NCI-H1930 (cell line): Measurements from ENCODE around the gene ATP6V0D1.
"Not testable (repeated sequence)": the region's sequence is repeated elsewhere in the genome, so short reads cannot be mapped to it uniquely, and the experiment has no call there.

Experiments used
- DNase-seq, 2 experiments: peaks; one replicate each; lab custom pipeline; 2025; lab: John Stamatoyannopoulos, UW

The ATP6V0D1 gene

DNA sequence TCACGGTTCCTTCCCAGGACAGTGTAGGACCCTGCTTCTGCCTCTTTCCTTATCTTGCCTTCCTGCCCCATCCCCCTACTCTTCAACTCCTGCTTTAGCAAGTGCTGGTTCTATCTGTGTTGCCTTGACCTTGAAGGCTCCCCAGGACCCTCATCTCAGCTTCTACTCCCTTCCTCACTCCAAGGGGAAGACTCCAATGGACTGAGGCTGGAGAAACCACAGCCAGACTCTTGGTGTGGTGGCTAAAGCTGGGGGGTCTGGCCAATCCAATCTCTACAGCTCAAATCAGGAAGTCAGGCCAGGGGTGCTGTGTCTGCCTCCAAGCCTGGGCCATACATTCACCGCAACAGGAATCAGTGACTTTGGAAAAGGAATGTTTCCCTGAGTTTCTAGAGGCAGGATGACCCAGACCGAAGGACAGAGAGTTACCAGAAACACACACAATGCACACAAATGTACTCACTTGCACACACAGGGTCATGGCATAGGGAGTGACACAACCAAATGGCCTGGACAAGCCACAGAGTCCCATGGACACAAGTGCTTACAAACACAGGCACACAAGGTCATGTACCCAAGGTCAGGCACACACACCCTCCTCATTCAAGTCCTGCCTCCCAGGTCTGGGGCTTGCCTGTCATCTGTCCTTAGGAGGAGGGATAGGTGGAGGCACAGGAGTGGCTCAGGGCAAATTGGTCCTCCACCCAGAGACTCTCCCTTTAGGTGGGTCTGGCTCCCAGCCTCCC is 51.7 kb downstream of the ATP6V0D1 start:
- no peak for DNase-seq

DNA sequence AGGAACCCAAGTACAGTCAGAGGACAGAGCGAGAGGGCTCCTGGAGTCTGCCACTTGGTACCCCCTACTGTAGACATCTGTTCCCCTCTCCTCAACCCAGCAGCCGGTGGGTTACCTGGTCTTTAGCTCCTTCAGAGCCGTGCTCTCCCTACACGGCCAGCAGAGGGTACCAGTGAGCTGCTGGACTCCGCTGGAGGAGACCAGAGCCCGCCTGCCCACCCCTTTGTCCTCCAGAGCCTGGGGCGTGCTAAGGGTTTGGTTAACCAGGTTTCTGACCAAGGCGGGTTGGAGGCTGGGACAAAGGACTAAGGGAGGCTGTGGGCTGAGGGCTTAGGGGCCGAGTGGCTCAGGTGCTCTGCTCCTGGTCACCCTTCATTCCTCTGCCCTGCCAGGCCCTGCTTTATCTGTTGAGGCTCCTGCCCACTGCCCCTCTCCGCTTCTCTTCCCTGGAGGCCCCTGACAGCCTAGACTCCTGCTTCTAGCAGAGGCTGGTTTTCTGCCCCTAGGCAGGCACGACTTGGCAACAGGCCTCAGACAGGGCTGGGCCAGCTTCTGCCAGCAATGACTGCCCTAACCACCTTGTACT is 52.7 kb downstream of the ATP6V0D1 start:
- DNase-seq: peak; percentile 21 to 50

DNA sequence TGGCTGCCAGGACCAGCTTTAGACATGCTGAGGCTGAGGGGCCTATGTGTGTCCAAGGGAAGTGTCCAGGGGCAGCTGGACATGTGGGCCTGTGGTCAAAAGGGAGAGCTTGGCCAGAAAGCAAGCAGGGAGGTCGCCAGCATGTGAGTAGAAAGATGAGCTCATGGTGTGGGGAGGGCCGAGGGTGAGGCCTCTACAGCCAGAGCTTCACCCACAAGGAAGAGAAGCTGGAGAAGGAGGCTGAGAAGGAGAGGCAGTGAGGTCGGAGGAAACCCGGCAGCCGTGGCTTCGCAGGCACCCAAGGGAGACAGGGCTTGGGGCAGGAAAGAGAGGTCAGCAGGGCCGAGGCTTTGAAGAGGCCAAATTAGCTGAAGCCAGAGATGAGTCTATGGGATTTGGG is 54.0 kb downstream of the ATP6V0D1 start:
- DNase-seq: no peak

DNA sequence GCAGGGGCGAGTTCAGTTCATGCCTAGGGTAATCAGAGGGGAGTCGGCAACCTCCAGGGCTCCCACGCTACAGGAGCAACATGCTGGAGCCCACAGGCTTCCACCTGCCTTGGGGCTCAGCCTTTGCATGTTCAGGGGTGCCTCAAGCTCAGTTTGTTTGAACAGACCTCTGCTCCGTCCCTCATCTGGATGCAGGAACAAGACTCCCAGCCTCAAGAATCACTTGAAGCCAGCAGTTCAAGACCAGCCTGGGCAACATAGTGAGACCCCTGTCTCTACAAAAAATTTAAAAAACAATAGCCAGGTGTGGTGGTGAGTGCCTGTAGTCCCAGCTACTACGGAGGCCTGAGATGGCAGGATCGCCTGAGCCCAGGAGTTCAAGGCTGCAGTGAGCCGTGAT is 54.9 kb downstream of the ATP6V0D1 start:
- no peak for DNase-seq

DNA sequence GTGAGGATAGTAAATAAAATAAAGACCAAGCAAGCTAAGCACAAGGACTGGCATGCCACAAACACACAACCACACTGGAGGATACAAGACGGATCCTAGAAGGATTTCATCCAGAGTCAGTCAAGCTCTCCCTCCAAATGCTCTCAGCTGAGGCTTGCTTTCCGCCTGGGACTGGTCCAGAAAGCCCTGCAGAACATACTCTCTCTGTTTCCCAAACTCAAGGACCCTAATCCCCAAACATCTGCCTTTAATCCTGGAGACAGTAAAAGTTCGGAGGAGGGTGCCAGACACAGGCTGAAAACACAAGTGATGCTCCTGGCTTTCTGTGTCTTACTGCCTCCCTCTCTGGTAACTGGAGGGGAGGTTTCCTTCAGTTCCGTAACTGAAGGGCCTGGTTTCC is 55.4 kb downstream of the ATP6V0D1 start:
- no peak for DNase-seq

DNA sequence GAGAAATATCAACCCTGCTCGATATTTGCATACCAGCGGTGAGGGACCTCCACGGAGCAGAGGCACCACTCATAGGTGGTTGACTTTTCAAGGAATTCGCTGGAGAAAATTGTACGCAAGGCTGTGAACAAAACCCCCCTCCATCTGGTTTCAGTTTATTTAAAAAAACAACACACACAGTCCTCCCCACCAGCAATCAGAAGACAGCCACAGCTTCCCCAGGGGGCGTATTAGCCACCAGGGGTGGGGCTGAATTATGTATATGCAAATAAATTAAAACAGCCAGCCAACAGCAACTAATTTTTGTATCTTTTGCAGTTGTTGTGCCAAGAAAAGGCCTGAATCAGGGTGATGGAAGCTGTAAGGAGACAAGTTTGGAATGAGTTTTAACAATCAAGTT is 55.9 kb downstream of the ATP6V0D1 start:
- no peak for DNase-seq

DNA sequence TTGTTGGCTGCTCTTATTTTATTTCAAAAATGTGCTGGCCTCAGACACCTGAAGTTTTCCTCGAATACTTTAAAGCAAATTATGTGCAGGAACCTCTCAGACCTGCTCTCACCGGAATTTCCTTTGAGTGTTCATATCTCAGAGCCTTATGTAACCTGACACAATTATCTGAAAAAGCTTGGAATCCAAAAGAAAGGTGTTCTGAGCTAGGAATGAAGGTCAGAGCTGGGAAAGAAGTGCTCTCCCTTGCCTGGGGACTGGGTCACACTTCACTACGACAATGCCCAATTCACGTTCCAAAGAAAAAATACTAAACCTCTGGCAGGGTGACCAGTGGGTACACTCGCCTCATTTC is 56.7 kb downstream of the ATP6V0D1 start:
- DNase-seq: no peak

DNA sequence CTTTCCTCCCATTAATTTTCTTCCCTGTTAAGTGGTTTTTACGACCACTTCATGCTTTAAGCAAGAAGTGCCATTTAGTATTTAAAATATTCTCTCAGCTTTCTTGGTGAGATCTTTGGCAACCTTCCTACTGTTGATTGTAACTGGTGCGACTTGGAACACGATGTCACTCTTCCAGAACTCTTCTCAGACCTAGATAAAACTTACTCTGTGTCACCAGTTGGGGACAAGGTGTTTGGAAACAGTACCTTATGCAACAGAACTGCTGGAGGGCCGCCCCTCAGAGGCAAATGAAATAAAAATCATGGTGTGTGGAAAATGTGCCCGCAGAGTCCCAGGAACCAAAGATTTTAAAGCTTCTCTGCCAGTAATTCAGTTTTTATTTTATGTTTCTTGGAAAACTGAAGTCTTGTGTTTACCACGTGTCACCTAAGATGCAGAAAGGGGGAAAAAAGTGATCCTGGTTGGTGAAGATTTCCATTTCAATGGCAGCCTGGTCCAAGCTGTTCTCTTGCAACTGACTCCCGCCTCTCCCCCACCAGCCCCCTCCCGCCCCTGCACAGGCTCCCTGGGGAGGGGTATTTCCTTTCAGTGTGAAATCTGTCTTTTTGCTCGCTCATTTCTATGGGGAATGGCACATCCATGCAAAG is 57.2 kb downstream of the ATP6V0D1 start:
- no peak for DNase-seq

DNA sequence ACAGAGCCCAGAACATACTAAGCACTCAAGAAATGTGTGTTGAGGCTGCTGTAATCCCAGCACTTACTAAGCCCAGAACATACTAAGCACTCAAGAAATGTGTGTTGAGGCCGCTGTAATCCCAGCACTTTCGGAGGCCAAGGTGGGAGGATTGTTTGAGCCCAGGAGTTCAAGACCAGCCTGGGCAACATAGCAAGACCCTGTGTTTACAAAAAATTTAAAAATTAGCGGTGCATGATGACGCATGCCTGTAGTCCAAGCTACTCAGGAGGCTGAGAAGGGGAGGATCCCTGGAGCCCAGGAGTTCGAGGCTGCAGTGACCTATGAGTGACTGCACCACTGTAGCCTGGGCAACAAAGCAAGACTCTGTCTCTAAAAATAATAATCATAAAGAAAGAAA is 57.9 kb downstream of the ATP6V0D1 start:
- DNase-seq: no peak

DNA sequence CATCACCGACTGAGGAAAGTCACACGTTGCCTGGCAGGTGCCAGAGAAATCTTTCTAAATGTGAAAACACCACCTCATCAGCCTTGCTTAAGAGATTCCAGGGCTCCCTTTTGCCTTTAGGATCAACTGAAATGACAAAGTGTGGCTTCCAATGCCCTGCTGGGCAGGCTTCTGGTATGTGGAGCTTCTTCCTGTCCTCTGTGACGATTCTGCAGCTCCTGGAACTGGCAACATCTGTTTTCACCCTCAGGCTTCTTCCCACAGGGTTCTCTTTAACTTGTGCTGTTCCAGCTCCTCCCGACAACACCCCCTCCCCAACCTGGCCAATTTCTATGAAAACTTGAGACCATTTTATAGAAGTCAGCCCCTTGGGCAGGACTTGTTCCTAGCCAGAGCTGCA is 59.9 kb downstream of the ATP6V0D1 start:
- no peak for DNase-seq

DNA sequence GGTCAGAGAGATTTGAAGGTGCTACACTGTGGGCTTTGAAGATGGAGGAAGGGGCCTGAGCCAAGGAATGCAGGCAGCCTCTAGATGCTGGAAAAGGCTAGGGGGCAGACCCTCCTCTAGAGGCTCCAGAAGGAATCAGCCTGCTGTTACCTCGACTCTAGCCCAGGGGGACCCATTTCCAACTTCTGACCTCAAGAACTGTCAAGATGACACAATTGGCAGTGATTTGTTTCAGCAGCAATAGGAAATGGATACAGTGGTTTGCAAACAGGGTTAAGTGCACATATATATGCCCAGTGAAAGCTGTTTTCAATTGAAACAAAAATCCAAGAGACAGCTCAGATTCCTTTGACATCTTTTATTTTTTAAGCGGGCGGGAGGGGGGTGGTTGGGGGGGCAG is 61.0 kb downstream of the ATP6V0D1 start:
- DNase-seq: no peak

DNA sequence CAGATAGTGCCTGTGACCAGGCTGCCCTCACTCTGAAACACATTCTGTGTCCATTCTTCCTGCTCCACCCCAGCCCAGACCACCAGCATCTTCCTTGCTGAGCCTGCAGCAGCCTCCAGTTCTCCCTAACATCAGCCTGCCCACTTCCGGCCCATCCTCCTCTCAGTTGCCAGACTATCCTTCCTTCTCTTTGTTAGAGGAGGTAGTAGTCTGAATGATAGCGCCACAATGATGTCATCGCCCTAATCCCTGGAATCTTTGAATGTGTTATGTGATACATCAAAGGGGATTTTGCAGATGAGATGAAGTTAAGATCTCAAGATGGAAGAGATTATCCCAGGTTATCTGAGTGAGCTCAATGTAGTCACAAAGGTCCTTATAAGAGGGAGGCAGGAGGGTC is 61.5 kb downstream of the ATP6V0D1 start:
- no peak for DNase-seq

DNA sequence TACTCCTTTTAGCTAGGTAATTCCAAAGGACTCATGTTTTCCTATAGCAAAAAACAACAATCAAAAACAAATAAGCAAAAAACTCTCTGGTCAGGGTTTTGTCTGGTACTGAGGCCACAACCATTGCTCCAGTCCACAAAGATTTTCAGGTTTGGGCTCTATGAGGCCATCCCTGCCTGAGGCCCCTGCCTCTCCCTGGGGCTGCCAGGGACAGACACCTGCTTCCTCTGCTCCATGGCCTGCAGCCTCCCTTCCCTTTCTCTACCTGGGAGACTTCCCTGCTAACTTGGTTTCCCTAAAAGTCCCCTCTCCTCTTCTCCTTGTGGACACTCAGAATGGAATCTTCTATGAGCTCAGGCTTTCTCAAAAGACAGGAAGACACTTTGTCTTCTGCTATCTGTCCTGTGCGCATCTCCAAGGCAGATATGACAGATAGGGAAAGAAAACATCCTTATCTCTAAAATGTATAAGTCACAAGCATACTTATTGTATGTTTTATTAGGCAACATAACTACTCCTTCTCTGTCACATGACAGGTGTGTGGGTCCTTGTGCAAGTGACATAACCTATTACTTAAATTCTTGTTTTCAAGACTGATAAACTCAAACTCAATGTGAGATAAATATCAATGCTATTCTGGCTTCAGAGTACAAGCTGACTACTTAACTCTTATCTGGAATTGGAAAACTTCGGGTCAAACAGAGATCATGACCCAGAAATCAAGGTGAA is 63.5 kb downstream of the ATP6V0D1 start:
- DNase-seq: no peak

DNA sequence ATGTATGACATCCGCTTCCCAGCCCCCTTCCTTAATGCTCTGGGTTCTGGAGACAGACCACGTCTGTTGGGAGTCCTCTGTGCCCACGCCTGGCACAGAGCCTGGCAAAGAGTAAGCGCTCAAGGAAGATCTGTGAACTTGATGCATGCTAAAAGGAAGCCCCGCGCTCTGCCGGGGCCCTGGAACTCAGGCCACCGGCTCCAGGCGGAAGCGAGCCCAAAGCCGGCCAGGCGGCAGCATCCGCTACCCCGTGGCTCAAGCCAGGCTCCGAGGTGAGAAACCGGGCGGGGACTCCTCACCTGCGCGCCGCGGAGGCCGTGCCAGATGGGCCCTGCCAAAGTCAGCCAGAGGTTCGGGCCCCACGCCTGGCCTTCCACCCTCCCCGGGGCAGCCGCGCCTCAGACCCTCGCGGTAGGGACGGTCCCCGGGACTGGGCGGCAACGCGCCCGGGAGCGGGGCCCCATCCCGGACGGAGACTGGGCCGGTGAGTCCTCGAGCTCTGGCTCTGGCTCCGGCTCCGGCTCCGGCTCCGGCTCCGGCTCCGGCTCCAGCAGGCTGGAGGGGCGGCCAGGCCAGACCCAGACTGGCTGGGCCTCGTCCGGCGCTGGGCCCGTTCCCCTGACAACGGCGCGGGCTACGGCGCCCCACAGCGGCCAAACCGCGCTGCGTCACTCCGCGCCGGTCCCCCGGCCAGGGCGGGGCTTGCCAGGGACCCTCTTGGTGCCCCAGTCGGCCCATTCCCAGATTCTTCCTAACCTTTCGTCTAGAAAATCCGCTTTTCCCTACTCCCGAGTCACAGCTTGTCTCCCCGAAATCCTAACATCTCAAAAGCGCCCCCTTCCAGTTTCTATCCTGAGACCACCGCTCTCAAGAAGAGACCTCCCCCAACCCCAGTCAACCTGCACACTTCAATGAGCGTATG is 64.8 kb downstream of the ATP6V0D1 start, which contains the start of gene ZDHHC1:
Gene ZDHHC1 (minus strand): TSS at position 606 of the 922 bp plus-strand sequence. CDS start 8,702 bp downstream, outside the sequence.
- peak in 1 of 2 experiments; percentile 44 for DNase-seq

DNA sequence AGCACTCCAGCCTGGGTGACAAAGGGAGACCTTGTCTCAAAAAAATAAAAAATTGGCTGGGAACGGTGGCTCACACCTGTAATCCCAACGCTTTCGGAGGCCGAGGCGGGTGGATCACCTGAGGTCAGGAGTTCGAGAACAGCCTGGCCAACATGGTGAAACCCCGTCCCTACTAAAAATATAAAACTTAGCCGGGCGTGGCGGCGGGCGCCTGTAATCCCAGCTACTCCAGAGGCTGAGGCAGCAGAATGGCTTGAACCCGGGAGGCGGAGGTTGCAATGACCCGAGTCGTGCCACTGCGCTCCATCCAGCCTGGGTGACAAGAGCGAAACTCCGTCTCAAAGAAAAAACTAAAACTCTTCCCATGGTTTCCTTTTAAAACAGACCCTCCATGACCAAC is 65.5 kb downstream of the ATP6V0D1 start:
- not testable (repeated sequence) for DNase-seq

DNA sequence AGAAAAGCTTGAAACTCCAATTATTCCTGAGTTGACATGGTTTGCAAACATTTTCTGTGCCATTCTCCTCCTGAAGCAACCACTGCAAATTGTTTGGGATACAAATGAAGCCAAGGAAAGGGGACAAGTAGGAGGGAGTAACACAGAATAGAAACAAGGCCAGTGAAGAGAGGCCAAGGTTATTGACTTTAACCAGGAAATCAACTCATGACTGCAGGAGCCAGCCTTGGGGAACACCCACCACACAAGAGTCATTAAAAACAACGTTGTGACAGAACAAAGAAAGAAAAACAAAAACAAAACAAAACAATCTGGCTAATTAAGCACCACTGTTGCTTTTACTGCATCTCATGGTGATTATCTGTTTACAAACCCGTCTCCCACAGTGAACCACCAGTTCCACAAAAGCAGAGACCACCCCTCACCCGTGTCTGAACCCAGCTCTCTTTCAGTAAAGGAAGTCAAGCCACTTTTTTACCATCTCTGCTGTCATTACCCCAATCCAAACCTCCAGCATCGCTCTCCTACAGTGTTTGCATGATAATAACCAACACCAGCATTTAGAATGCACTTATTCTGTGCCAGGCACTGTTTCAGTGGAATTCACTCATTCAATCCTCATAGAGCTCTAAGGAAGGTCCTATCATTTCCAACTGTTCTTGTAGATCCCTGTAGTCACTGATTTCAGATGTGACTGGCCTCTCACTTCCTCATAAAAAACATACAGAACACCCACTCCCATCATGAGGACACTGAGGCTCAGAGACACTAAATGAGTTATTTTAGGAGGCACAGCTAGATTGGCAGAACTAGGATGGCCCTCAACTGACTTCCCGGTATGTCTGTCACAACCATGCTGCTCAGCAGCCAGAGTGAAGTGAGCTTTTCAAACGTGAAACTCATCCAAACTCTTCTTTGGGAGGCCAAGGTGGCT is 66.7 kb downstream of the ATP6V0D1 start:
- DNase-seq: no peak

DNA sequence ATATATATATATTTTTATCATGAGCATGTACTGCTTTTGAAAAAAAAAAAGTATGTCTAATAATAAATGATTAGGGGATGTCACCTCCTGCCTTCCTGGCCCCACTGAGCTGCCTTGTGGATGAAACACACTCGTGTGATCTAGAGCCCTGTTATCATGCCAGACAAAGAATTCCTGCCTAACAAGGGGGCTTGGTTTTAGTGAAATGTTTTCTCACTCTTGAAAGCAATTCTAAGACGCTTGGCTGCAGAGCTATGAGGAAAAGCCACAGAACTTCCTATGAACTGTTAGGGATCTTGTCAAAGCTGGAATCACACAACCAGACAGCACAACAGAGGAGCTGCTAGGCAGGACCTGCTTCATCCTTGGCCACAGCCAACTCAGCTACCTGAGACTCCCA is 68.7 kb downstream of the ATP6V0D1 start:
- DNase-seq: no peak

DNA sequence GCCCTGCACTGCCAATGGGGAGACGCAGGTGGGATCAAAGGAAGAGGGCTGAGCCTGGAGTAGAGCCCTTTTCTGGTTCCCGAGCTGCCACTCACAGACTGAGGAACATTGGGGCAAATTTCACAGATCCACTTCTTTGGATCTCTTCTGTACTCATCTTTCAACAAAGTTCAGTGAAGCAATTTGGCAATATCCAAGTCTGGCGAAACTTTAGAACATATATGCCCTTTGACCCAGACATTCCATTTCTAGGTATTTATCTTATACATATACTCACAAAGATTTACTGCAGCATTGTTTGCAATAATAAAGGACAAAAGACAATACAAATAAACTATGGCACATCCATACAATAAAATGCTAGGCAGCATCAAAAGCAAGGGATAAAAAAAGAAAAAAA is 69.6 kb downstream of the ATP6V0D1 start:
- DNase-seq: no peak

DNA sequence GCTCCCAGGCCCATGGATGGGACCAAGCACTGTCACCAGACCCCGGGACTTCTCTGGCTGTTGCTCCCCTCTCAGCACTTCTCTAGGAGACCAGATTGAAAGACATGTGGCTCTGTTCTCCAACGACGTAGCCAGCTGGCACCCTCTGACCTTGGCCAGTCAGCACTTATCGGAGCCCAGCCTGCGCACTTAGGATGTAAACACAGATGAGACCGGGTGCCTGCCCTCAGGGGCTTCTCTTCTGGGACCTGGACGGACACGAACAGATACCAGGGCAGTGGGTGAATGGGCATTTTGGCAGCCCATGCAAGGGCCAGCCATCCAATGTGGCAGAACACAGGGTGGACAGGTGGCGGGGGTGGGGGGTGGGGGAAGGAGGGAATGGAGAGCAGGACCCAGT is 71.3 kb downstream of the ATP6V0D1 start:
- no peak for DNase-seq

DNA sequence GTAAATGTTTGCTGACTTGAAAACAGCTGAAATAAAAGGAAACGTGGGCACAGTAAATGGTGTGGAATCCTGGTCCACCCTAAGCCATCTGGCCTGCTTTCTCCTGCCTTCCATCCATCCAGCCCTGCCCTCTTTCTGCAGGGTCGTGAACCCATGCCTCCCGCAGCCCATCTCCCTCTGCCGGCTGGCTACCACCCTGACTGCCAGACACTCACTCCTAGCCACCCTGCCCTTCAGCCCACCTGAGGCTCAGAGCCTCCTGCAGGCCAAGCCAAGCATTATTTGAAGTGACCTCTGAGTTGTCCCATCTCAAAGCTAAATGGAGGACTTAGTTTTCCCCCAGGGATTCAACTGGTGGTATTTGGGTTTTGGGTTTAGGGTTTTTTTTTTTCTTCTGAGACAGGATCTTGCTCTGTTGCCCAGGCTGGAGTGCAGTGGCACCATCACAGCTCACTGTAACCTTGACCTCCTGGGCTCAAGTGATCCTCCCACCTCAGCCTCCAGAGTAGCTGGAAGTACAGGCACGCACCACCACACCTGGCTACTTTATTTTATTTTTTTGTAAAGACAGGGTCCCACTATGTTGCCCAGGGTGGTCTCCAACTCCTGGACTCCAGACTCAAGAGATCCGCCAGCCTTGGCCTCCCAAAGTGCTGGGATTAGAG is 73.0 kb downstream of the ATP6V0D1 start:
- DNase-seq: no peak
